Liver (tissue), 9 donors: ENCODE results near the gene GPR152. TPM values are rescaled to one million over a fixed set of nuclear protein-coding genes. Genes with fewer than 3 reads are reported as not detected.

Experiments
- DNase-seq: peaks from one replicate; pipeline ENCODE4 v3.0.0-alpha.2; 2017; ENCODE audit warnings: low spot score
- H3K27ac ChIP-seq, 2 donors: one replicate each; pipeline ENCODE4 v1.7.0; 2013; ENCODE audit warnings: inconsistent platforms in 2 of 2, low read length in 2 of 2, control low read depth in 1 of 2, low read depth in 1 of 2, mild to moderate bottlenecking in 1 of 2
- H3K27me3 ChIP-seq, 4 donors: one replicate each; pipeline versions ENCODE4 v1.6.1 to v1.7.0; 2013; ENCODE audit warnings: low read length in 3 of 4, inconsistent platforms in 1 of 4, mild to moderate bottlenecking in 1 of 4, moderate library complexity in 1 of 4; ENCODE audit not compliant: control insufficient read depth in 4 of 4, insufficient read depth in 4 of 4
- H3K36me3 ChIP-seq, 4 donors: one replicate each; pipeline versions ENCODE4 v1.6.1 to v1.7.0; 2013; ENCODE audit warnings: low read length in 3 of 4, mild to moderate bottlenecking in 3 of 4, low read depth in 1 of 4, moderate library complexity in 1 of 4; ENCODE audit not compliant: control insufficient read depth in 4 of 4, insufficient read depth in 3 of 4
- H3K4me1 ChIP-seq, 4 donors: one replicate each; pipeline versions ENCODE4 v1.6.1 to v1.7.0; 2013; ENCODE audit warnings: low read length in 3 of 4, mild to moderate bottlenecking in 3 of 4, moderate library complexity in 1 of 4; ENCODE audit not compliant: control insufficient read depth in 4 of 4, insufficient read depth in 4 of 4
- H3K4me3 ChIP-seq, 3 donors: one replicate each; pipeline versions ENCODE4 v1.6.1 to v1.7.0; 2013; ENCODE audit warnings: low read length in 3 of 3, control low read depth in 1 of 3, low read depth in 1 of 3, mild to moderate bottlenecking in 1 of 3
- H3K9ac ChIP-seq, 2 donors: one replicate each; pipeline ENCODE4 v1.7.0; 2013; ENCODE audit warnings: low read length in 2 of 2, mild to moderate bottlenecking in 2 of 2, moderate library complexity in 2 of 2, control low read depth in 1 of 2, low read depth in 1 of 2
- H3K9me3 ChIP-seq, 4 donors: one replicate each; pipeline versions ENCODE4 v1.6.1 to v1.7.0; 2013; ENCODE audit warnings: low read length in 3 of 4; ENCODE audit not compliant: control insufficient read depth in 4 of 4
- ATF3 ChIP-seq: IDR thresholded peaks from 2 replicates; pipeline ENCODE4 v1.6.1; 2016; ENCODE audit warnings: antibody characterized with exemption
- CTCF ChIP-seq: fragments of 150-350 bp; IDR thresholded peaks from 2 replicates; pipeline ENCODE4 v1.5.1; 2017; ENCODE audit warnings: improper control_type of control experiment, low read depth, low read length; ENCODE audit not compliant: missing input control
- EGR1 ChIP-seq, 2 donors: IDR thresholded peaks; 2 replicates each; pipeline ENCODE4 v1.6.1; 2016 to 2018; ENCODE audit warnings: antibody characterized with exemption in 2 of 2, low read depth in 2 of 2
- FOXA1 ChIP-seq: IDR thresholded peaks from 2 replicates; pipeline ENCODE4 v1.6.1; 2016; ENCODE audit warnings: antibody characterized with exemption
- FOXA2 ChIP-seq: IDR thresholded peaks from 2 replicates; pipeline ENCODE4 v1.6.1; 2016; ENCODE audit warnings: antibody characterized with exemption
- GABPA ChIP-seq, 2 donors: IDR thresholded peaks in 1 of 2; conservative IDR thresholded peaks in 1 of 2; 2 replicates each; pipeline ENCODE4 v1.6.1; 2016; ENCODE audit warnings: antibody characterized with exemption in 2 of 2, mild to moderate bottlenecking in 1 of 2, moderate library complexity in 1 of 2
- HNF4A ChIP-seq, 2 donors: conservative IDR thresholded peaks; 2 replicates each; pipeline ENCODE4 v1.6.1; 2016; ENCODE audit warnings: antibody characterized with exemption in 2 of 2, mild to moderate bottlenecking in 2 of 2
- HNF4G ChIP-seq: IDR thresholded peaks from 2 replicates; pipeline ENCODE4 v1.6.1; 2016; ENCODE audit warnings: antibody characterized with exemption
- JUND ChIP-seq, 2 donors: IDR thresholded peaks; 2 replicates each; pipeline ENCODE4 v1.6.1; 2016; ENCODE audit warnings: antibody characterized with exemption in 2 of 2
- MAX ChIP-seq: IDR thresholded peaks from 2 replicates; pipeline ENCODE4 v1.6.1; 2016; ENCODE audit warnings: antibody characterized with exemption
- NR2F2 ChIP-seq: IDR thresholded peaks from 2 replicates; pipeline ENCODE4 v1.6.1; 2016; ENCODE audit warnings: antibody characterized with exemption
- RAD21 ChIP-seq, 2 donors: IDR thresholded peaks; 2 replicates each; pipeline ENCODE4 v1.6.1; 2016; ENCODE audit warnings: antibody characterized with exemption in 2 of 2, mild to moderate bottlenecking in 2 of 2
- REST ChIP-seq: IDR thresholded peaks from 2 replicates; pipeline ENCODE4 v1.6.1; 2016; ENCODE audit warnings: antibody characterized with exemption, mild to moderate bottlenecking
- RXRA ChIP-seq, 2 donors: IDR thresholded peaks; 2 replicates each; pipeline ENCODE4 v1.6.1; 2017 to 2018; ENCODE audit warnings: antibody characterized with exemption in 2 of 2, mild to moderate bottlenecking in 1 of 2
- SP1 ChIP-seq: IDR thresholded peaks from 2 replicates; pipeline ENCODE4 v1.6.1; 2018; ENCODE audit warnings: antibody characterized with exemption, mild to moderate bottlenecking
- TAF1 ChIP-seq: conservative IDR thresholded peaks from 2 replicates; pipeline ENCODE4 v1.6.1; 2016; ENCODE audit warnings: antibody characterized with exemption, mild to moderate bottlenecking
- YY1 ChIP-seq: IDR thresholded peaks from 2 replicates; pipeline ENCODE4 v1.6.1; 2016; ENCODE audit warnings: antibody characterized with exemption, mild to moderate bottlenecking
- ZBTB33 ChIP-seq: IDR thresholded peaks from 2 replicates; pipeline ENCODE4 v1.6.1; 2016; ENCODE audit warnings: antibody characterized with exemption
- WGBS: extraction: QIAGEN DNeasy Blood & Tissue Kit; methylation state at CpG from one replicate; pipeline ENCODE4 v1.1.7; 2013; 5-methylcytosine and 5-hydroxymethylcytosine counted together
- polyA plus RNA-seq, 2 donors: library from polyadenylated mRNA; stranded (reverse) in 1 of 2; unstranded in 1 of 2; fragments of 200-250 nt in 1 of 2; fragments of >200 nt in 1 of 2; fragmentation: Nextera tagmentation in 1 of 2; extraction: Ambion mirVana in 1 of 2; gene quantifications; one replicate each; pipeline versions ENCODE4 v1.2.1 to v1.2.3, GENCODE V29; 2013 to 2015
- total RNA-seq, 2 donors: library from RNA; depleted of rRNA; stranded (reverse); fragments of >200 nt; gene quantifications; one replicate each; pipeline ENCODE4 v1.2.3, GENCODE V29; 2014
- donor health status: healthy.
- donor health status: healthy.
- donor health status: healthy.
- donor health status: healthy.
- donor health status: healthy.

The GPR152 gene
- total and polyA plus RNA-seq, 4 donors = not detected

GRCh38 chr11:67412495-67413179, 39.9 kb downstream of the GPR152 start:
- no peak overlapping the region for H3K4me3 ChIP-seq
- no peaks in the 10 kb centered on the region for H3K36me3 ChIP-seq
- 72% methylated on average over 9 of the region's 9 CpGs for WGBS
- TF ChIP-seq ATF3 (no peak), FOXA2 (no peak), RAD21 (IDR thresholded peaks at IDR 0.05) (no peak), TAF1 (no peak), RXRA (IDR thresholded peaks at IDR 0.05) (no peak), CTCF (no peak), MAX (no peak), FOXA1 (no peak), REST (no peak), SP1 (no peak), GABPA (IDR thresholded peaks at IDR 0.05 in 1 of 2, conservative IDR thresholded peaks at IDR 0.05 in 1 of 2) (no peak), NR2F2 (no peak), HNF4A (conservative IDR thresholded peaks at IDR 0.05) (no peak)
- no peak overlapping the region for H3K27ac ChIP-seq
- DNase-seq = no peak
- no peaks in the 10 kb centered on the region for H3K9me3 ChIP-seq
- H3K9ac ChIP-seq = no peak overlapping the region
- H3K4me1 ChIP-seq = peaks cover 0 to 6% (median 4%) of the 10 kb centered on the region in 4 donors
- no peaks in the 10 kb centered on the region for H3K27me3 ChIP-seq

- no peak for DNase-seq
- Histone ChIP-seq H3K27me3 (no peaks in the 10 kb centered on the region), H3K27ac (no peak overlapping the region), H3K4me1 (peaks cover 0 to 5% (median 3%) of the 10 kb centered on the region in 4 donors), H3K36me3 (no peaks in the 10 kb centered on the region), H3K4me3 (no peak overlapping the region), H3K9ac (no peak overlapping the region), H3K9me3 (no peaks in the 10 kb centered on the region)
- 58% methylated on average over 7 of the region's 7 CpGs for WGBS
- TF ChIP-seq REST (no peak), HNF4G (no peak), YY1 (no peak), SP1 (no peak), GABPA (IDR thresholded peaks at IDR 0.05 in 1 of 2, conservative IDR thresholded peaks at IDR 0.05 in 1 of 2) (no peak), RAD21 (IDR thresholded peaks at IDR 0.05) (no peak), ZBTB33 (no peak), FOXA1 (no peak), NR2F2 (no peak), EGR1 (IDR thresholded peaks at IDR 0.05; ENCODE audit: low read depth in 2 of 2) (no peak), HNF4A (conservative IDR thresholded peaks at IDR 0.05) (no peak), FOXA2 (no peak), JUND (IDR thresholded peaks at IDR 0.05) (no peak), MAX (no peak), RXRA (IDR thresholded peaks at IDR 0.05) (no peak)
Observed at GRCh38 chr11:67411785-67412152, 40.8 kb downstream of the GPR152 start.
